ENCODE results near the gene CALN1. TPM values are rescaled to one million over a fixed set of nuclear protein-coding genes. Genes with fewer than 3 reads are reported as not detected.
"Not testable (repeated sequence)": the region's sequence is repeated elsewhere in the genome, so short reads cannot be mapped to it uniquely, and the experiment has no call there.

CALN1 gene
- polyA plus RNA-seq, 4 donors: 0.46 to 0.90 (median 0.55) TPM

DNA sequence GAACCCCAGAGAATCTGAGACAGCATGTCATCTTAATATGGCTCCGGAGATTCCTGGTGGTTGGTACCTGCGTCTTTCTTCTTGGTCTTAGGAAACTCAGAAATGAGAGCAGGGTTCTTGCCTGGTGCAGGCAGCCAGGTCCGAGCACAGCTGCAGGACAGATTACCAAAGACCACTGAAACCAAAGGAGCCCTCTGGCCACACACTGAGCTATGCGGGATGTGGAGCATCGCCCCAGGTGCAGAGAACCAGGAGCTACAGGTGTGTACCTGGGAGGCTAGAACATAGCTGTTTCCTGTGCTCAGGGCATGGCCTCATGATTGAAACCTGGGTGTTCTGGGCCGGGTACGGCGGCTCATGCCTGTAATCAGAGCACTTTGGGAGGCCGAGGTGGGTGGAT lies 635.4 kb downstream of the CALN1 start:
- no peak for DNase-seq (ENCODE audit: low read depth in 4 of 4, low spot score in 3 of 4)

DNA sequence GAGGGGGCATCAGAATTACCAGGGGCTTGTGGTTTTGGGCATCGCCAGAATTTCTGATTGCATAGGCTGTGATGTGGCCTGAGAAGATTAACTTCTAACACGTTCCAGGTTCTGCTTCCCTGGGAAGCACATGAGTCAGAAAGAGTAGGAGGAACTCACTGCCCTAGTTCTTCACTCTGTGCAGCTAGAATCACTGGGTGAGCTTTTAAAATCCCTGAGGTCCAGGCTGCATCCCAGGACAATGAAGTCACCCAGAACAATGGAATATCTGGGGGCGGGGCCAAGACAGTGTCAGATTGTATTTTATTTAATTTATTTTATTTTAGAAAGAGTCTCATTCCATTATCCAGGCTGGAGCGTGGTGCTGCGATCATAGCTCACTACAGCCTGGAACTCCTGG lies 636.5 kb downstream of the CALN1 start:
- DNase-seq (ENCODE audit: low read depth in 4 of 4, low spot score in 3 of 4): no peak

DNA sequence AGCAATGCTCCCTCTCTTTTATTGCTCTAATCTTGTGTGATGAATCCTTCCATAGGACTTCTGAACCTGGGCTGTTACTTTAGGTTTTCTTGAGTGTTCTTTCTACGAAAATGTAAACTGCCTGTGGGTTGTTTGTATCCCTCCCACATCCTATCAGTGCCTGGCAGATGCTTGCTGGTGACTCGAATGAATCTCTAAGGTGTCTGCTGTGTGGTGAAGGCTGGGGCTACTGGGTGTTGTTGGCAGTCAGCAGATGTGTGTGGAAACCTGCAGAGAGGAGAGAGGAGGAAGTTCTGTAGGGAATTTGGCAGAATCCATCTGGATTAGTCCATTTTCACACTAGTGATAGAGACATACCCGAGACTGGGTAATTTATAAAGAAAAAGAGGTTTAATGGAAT lies 639.4 kb downstream of the CALN1 start:
- no peak for DNase-seq (ENCODE audit: low read depth in 4 of 4, low spot score in 3 of 4)

DNA sequence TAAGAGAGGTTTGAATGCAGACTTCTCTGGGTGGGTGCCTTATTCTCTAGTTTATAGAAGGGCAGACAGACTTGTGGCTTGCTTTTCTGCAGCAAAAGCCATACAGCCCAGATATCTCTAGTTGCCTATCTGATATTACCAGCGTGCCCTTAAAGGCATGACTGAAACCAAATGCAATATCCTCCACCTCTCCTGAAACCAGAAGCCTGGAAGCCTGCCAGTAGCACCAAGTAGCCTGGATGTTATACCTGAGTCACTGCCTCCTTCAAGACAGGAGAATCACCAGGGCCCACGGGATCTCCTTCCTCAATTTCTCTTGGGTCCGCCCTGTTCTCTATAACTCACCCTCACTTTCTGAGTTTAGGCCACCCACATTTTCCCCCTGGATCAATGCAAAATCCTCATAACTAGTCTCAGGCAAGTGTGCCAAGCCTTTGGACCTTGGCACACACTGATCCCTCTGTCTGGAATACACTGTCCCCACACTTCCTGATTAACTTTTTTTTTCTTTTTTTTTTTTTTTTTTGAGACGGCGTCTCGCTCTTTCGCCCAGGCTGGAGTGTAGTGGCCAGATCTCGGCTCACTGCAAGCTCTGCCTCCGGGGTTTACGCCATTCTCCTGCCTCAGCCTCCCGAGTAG lies 641.8 kb downstream of the CALN1 start:
- no peak for DNase-seq (ENCODE audit: low read depth in 4 of 4, low spot score in 3 of 4)

DNA sequence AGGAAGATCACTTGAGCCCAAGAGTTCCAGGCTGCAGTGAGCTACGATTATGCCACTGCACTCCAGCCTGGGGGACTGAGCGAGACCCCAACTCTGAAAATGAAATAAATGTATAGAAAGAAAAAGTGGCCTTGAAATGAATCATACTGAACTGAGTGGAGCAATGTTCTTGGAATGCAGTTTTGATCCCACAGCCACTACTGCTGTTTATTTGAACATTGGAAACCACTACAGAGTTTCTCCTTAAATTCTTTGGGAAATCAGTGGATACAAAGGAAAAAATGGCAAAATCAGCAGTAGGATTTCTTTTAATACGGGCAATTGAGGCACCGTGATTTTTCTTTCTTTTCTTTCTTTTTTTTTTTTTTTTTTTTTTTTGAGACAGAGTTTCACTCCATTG lies 642.8 kb downstream of the CALN1 start:
- DNase-seq (ENCODE audit: low read depth in 4 of 4, low spot score in 3 of 4): no peak

DNA sequence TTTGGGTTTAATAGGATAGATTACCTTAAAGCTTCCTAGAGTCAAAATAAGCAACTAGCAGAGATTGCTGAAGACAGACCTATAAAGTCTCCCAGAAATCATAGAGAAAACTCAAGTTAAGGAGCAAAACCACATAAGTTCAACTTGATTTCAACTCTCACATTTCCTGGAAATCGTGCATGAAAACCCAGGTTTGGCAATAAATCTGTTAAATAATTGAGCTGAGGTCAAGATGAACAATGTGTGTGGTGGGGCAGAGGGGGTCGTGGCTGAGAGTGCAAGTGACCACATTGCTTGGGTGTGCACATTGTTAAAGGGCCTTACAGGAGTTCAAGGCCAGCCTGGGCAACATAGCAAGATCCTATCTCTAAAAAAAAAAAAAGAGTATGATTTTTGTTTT lies 643.7 kb downstream of the CALN1 start:
- DNase-seq (ENCODE audit: low read depth in 4 of 4, low spot score in 3 of 4): no peak

DNA sequence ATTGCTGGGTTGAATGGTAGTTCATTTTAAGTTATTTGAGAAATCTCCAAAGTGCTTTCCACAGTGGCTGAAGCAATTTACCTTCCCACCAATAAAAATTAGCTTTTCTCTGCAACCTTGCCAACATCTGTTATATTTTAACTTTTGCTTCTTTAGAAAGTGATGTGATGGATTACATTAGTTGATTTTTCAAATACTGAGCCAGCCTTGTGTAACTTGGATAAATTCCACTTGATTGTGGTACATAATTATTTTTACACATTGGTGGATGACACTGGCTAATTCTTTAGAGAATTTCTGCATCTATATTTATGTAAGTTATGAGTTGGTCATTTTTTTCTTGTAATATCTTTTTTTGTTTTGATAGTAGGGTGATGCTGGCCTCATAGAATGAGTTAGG lies 646.1 kb downstream of the CALN1 start:
- DNase-seq (ENCODE audit: low read depth in 4 of 4, low spot score in 3 of 4): no peak

DNA sequence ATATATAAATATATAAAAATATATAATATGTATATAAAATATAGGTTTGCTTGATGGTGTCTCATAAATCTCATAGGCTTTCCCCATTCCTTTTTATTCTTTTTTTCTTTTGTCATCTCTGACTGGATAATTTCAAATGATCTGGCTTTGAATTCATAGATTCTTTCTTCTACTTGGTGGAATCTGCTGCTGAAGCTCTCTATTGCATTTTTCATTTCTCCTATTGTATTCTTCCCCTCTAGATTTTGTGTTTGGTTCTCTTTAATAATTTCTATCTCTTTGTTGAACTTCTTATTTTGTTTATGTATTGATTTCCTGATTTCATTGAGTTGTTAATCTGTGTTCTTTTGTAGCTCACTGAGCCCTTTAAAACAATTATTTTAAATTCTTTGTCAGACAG lies 650.8 kb downstream of the CALN1 start:
- no peak for DNase-seq (ENCODE audit: low read depth in 4 of 4, low spot score in 3 of 4)

DNA sequence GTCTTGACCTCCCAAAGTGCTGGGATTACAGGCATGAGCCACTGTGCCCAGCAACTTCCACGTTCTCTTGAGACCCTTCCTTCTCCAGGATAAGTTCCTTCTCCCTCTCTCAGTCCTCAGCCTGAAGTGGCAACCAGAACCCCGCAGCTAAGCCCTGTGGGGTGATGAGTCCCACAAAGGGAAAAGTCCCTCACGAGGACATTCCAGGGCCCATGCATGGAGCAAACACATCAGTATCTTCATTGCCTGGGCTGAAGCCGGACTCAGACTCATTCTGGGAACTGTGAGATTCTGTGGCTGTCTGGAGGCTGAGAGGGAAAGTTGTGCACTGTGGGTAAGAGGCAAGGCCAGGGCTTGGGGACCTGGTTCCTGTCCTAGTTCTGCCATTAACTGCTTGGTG lies 657.3 kb downstream of the CALN1 start:
- DNase-seq (ENCODE audit: low read depth in 4 of 4, low spot score in 3 of 4): no peak

DNA sequence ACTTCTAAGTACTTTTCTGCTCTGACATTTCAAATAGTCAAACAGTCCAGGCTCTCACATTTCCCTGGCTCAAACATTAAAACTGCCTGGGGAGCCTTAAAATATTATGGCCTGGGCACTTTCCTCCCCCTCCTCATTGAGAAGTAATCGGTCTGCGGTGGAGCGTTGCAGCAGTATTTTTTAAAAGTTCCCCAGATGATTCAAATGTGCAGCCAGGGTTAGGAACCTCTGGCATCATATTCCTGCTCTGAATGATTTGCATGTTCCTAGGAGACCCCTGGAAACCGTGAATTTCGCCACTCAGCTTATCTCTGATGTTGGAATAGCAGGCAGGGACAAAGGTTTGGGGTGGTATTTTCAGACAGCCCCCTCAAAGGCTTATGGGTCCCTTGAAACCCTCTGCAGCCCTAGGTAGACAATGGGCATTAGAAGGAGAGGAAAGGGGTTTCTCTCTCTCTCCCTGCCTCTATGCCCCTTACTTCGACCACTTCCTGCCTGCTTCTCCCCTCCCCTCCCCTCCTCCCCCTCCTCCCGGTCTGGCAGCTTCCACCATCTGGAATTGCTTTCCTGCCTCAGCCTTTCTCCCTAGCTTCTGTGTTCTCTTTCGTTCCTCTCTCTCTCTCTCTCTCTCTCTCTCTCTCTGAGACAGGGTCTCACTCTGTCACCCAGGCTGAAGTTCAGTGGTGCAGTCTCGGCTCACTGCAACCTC lies 658.0 kb downstream of the CALN1 start:
- peak in 1 of 4 donors; percentile 20 for DNase-seq (ENCODE audit: low read depth in 4 of 4, low spot score in 3 of 4)

DNA sequence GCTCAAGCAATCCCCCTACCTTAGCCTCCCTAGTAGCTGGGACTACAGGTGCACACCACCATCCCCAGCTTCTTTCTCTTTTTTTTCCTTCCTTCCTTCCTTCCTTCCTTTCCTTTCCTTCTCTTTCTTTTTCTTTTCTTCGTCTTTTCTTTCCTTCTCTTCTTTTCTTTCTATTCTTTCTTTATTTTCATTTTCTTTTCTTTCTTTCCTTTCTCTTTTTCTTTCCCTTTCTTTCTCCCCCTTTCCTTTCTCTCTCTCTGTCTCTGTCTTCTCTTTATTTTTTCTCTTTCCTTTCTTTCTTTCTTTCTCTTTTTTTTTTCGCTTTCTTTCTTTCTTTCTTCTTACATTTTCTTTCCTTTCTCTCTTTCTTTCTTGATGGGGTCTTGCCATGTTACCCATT lies 658.9 kb downstream of the CALN1 start:
- DNase-seq (ENCODE audit: low read depth in 4 of 4, low spot score in 3 of 4): no peak

DNA sequence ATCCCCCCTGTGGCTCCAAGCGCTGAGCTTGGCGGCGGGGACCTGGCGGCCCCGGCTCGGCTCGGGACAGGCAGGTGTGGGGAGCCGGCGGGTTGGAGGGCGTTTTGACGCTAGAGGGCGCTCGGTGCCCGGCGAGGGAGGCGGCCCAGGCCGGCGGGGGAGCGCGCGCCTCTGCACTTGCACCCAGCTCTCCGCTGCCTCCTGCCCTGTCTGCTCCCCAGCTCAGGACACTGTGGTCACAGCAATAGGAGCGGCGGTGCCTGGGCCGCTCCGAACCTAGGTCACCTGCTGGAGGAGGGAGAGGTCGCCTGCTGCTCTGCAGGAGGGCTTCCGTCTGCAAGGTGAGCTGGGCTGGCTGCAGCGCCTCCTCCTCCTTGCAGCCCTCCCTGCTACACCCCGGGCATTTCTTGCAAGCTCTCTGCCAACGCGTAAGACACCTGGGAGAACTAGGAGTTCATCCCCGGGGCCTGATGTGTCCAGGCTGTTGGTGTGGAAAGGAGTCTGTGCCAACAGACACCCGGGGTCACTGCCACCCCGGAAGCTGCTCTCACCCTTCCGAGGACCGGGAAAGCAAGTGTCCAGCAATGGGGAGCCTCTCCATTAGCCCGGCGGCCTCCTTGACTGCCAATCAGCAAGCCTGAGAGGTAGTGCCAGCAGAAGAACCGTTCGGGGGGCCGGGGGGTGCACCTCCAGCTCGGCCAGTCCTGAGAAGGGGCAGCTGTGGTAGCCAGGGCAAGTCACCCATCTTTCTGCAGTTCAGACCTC lies 659.8 kb downstream of the CALN1 start:
- peak in 1 of 4 donors; percentile 14 for DNase-seq (ENCODE audit: low read depth in 4 of 4, low spot score in 3 of 4)

DNA sequence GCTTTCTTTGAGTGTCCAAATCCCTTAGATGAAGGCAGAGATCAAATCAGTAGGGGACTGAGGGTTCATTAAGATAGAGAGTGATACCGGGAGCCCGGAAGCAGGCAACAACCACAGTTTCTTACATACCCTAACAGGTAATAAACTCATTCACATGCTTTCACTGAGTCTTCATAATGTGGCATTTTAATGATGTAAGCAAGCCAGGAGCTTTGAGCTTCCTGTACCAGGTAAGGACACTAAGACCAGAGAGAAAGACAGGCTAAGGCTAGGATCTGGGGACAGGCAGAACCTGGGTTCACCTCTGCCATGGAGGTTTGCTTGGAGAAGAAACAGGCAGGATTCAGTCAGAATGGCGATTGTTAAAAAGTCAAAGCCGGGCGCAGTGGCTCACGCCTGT lies 661.8 kb downstream of the CALN1 start:
- DNase-seq (ENCODE audit: low read depth in 4 of 4, low spot score in 3 of 4): no peak

DNA sequence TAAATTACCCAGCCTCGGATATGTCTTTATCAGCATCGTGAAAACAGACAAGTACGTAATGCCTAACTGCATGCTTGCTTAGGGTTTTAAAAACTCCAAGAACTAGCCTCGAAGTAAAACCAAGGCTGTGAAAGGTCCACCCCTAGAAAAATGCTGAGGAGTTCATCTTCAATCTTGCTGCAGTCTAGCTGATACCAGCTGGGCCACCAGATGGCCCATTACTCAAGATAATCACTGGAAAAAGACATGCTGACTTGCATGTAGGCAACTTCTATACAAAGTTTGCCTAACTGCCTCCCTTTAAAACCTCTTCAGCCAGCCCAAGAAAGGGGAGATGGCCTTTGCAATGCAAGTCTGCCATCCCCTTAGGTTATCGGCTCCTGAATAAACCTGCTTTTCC lies 666.1 kb downstream of the CALN1 start:
- no peak for DNase-seq (ENCODE audit: low read depth in 4 of 4, low spot score in 3 of 4)

DNA sequence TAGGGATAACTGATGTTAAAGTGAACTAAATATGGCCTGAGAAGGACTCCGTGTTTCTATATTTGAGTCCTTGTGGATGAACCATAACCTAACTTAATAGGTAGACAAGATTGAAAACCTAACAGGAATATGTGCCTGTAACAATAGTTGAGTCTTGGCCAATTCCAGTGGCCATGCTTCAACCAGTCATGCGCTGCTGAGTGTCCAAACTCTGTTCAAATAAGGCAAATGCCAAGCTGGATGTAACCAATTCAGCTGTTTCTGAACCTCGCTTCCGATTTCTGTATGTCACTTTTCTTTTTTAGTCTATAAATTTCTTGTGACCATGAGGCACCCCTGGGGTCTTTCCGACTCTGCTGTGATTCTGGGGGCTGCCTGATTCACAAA lies 672.0 kb downstream of the CALN1 start:
- no peak for DNase-seq (ENCODE audit: low read depth in 4 of 4, low spot score in 3 of 4)

DNA sequence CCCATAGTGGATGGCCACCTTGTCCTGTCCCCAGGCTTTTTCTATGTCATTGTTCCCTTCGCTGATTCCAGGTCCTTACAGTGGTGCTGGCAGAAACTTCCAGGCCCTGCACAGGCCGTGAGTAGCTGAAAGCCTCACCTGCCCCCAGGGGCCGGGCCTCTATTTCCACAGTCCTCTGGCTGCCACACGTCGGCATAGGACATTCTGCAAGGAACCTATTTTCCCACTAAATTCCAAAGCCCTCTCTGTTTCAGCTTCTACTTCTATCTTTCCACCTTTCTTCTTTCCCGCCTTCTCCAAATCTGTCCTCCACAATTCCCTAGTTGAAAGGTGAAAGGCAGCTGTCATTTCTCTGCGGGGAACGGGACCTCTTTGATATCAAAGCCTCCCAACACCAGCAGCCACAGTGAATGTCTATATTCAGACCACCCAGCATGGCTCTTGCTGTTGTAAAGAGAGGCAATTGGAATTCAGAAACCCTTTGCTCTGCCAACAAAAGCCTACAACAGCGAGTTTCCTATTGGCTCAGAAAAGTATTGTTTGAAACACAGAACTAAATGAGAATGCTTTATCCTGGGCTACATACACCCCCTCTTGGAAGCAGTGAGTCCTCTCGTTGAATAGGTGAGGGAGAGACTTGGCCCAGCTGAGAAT lies 672.5 kb downstream of the CALN1 start:
- no peak for DNase-seq (ENCODE audit: low read depth in 4 of 4, low spot score in 3 of 4)

DNA sequence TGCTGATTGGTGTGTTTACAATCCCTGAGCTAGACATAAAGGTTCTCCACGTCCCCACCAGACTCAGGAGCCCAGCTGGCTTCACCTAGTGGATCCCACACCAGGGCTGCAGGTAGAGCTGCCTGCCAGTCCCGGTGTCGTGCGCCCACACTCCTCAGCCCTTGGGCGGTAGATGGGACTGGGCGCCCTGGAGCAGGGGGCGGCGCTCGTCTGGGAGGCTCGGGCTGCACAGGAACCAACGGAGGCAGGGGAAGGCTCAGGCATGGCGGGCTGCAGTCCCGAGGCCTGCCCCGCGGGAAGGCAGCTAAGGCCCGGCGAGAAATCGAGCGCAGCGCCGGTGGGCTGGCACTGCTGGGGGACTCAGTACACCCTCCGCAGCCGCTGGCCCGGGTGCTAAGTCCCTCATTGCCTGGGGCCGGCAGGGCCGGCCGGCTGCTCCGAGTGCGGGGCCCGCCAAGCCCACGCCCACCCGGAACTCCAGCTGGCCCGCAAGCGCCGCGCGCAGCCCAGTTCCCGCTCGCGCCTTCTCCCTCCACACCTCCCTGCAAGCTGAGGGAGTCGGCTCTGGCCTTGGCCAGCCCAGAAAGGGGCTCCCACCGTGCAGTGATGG lies 674.1 kb downstream of the CALN1 start:
- not testable (repeated sequence) for DNase-seq (ENCODE audit: low read depth in 4 of 4, low spot score in 3 of 4)

DNA sequence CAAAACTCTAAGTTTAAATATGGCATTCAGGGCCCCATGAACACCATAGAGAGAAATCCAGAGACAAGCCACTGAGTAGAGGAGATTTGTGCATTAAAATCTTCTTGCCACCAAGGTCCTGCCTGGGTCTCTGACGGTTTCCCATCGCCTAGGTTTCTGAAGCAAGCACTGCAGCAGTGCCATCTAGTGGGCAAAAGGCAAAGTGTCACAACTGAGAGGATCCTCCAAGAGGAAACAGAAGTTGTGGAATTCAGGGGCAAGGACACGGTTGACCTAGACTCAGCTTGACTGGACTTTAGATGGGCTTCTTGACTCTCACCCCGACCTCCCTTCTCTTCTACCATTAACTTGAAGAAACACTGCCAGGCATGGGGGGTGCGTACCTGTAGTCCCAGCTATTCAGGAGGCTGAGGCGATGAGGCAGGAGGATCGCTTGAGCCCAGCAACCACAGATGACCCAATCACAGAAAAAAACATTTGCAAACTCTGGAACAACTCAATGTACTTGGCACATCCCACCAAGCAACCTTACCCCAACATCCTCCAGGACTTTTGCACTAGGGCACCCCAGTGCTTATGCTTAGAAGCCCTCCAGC lies 676.1 kb downstream of the CALN1 start:
- DNase-seq (ENCODE audit: low read depth in 4 of 4, low spot score in 3 of 4): peak; percentile 68 to 74 (median 72)

DNA sequence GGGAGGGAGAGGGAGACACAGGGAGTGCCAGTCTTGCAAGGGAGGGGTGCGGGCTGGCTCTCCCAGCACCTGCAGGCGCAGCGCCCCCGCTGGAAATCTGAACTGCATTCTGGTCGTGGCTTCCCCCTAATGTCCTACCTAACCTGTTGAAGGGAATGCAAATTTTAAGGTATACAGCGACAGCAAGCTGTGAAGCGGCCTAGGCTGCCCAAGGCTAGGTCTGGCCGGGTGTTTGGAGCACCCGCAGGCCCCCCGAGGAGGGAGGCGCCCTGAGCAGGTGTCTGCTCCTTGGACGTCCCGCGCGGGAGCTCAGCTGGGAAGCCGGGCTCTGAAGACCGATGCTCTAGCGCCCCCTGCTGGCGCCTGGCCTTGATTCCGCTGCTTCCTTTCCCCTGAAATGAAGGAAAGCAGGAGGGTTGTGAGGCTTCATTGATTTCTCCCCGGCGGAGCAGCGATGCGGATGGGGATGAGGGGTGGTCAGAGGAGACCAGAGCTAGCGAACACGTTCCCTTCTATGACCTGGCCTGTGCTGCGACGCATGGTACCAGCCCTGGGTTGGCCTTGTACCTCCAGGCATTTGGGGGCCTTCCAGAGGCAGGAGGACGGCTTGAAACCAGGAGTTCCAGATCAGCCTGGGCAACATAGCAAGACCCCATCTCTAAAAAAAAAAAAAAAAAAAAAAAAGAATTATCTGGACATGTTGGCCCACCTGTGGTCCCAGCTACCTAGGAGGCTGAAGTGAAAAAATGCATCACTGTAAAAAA lies 678.8 kb downstream of the CALN1 start:
- peak; percentile 69 to 80 (median 76) for DNase-seq (ENCODE audit: low read depth in 4 of 4, low spot score in 3 of 4)

DNA sequence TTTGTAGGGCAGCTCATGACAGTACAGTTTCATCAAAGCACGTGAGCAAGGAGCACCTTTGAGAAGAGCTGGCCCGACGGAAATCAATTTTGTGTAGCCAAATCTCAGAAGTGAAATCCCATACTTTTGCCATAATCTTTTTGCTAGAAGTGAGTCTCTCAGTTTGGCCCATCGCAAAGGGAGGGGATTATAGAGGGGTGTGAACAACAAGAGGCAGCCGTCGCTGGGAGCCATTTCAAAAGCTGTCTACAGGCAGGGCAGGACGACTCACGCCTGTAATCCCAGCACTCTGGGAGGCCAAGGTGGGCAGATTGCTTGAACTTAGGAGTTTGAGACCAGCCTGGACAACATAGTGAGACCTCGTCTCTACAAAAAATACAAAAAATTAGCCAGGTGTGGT lies 680.4 kb downstream of the CALN1 start:
- no peak for DNase-seq (ENCODE audit: low read depth in 4 of 4, low spot score in 3 of 4)
